ENCODE results near the gene TRAF3IP3. TPM values are rescaled to one million over a fixed set of nuclear protein-coding genes. Genes with fewer than 3 reads are reported as not detected.
A peak's percentile ranks its signal among the peaks of the same experiment; 100 is the strongest.

Gene TRAF3IP3
- total RNA-seq, 1 donor from 2014 or later, result 0.80 TPM

DNA sequence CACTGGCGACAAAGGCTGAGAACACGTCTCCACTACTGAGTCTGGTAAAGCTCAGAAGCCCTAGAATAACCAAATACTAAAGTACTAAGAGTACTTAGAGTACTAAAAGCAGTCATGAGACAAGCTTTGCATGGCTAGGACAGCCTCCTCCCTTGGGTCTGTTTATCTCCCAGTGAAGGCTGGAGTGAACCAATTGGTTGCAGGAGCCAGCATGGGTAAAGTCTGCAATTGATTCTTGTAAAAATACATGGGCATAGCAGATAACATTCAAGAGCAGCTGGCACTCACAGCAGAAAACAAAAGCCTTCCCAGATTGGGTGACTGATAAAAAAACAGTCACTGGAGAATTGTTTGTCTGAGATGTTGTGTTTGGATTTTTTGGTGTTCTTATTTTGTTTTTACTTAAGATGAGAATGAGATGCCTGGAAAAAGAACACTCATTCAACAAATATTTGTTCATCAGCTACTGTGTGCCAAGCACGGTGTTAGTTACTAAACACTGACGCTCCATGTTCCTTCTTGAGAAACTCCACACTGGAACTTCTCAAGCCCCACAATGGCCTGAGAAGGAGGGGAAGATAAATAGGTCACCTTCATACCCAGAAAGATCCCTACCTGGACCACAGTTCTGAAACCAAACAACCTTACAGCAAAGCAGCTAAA, 46.4 kb downstream of the TRAF3IP3 start:
- ATAC-seq, result no peak

DNA sequence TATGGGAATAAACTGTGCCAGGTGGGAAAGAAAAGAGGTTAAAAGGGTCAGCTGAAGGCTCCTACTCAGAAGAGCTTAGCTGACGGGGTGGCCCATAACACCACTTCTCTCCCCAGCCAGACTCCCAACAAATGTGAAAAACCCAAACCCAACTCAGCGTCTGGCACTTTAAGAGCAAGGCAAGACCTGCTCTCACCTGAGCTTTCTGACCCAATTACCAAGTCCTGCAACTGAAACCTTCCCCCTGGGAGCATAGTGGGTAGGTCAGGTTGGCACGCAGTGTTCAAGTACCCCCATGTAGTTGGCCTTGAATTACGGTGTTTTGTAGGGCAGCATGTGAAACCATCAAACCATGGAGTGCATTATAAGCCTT, 46.9 kb downstream of the TRAF3IP3 start:
- ATAC-seq, result no peak

DNA sequence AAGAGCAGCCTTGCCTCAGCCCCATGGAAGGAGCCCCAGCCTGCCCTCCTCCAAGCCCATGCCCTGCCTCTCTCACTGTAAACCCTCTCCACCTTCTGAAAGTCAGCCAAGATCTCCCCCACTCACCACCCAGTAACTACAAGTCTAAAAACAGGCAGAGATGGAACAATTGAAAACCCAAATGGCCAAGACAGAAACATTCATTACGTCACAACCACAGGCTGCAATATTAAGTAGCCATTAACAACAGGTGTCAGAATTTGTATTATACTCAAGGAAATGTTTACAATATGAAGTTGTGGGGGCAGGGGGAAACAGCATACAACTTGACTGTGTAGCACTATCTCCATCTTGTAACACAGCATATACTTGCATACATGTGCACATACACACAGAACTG, 47.7 kb downstream of the TRAF3IP3 start:
- ATAC-seq, result no peak

DNA sequence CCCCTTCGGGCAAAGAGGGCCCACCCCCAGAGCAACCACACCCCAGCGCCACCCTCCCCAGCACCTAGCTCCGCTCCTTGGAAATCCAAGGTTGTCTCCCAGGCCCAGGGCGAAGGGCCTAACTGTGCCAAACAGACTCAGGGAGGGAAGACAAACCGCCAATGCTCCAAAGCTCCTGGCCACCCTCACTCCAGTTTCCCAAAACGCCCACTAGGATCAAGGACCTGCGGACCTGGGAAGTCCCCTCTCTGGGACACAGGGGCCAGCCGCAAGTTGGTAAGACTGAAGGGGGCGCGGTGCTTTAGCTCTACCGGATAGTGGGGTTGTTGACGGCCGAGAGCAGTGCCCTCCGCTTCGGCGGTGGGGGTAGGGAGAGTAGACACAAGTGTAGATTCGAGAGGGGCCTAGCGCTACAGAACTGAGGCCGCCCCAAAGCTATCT, 49.5 kb downstream of the TRAF3IP3 start:
- peak; percentile 36 for ATAC-seq

DNA sequence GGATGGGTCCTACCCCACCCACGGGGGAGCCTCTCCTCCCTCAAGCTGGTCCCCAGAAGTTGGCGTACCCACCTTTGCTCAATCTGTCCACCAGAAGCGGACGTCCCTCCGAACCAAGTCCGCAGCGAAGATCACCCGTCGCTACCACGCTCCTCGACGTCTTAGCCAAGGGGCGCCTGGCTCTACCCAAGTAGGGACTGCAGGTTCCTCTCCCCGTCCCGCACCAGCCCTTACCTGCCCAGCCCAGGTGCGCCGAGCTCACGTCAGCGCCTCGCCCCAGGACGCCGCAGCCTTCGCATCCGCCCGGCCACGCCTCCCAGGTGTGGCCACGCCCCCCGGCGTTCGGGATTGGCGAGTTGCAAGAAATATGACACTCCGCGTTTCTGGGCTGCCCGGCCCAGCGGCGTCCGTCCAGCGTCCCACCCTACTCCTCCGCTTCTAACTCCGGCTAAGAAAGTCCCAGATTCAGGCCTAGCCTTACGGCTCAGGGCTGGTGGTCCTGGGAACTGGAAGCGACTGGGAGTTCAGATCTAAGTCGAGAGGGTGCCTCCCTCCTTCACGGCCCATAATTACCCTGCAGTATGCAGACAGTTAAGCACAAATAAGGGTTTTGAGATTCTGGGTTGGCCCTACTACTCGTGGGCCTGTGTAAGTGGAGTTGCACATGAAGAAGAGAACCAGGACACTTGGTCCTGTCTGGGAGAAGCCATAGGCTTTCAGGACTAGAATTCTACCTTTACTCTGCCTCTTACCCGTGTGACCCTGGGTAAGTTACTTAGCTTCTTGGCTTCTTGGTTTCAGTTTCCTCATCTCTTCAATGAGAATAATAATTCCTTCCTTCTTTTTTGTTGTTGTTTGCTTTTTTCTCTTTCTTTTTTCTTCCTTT, 50.3 kb downstream of the TRAF3IP3 start, which contains the start of gene IRF6:
IRF6 (minus strand) TSS at position 268 of the 886 bp plus-strand sequence. CDS start 4,729 bp downstream, outside the sequence.
- peak; percentile 93 for ATAC-seq

DNA sequence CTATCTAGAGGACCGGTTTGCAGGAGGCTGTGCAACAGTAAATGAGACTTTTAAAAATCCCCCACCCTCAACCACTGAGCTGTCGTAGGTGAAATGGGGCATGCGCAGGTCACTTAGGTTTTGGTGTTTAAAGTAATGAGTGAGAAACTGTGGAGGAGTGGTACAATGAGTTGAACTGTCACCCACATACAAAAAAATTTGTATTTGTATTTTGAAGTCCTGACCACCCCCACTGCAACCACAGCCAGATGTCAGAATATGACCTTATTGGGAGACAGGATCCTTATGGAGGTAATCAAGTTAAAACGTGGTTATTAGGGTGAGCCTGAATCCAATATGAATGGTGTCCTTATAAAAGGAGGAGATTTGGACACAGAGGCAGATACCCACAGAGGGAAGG, 51.7 kb downstream of the TRAF3IP3 start:
- ATAC-seq, result no peak

DNA sequence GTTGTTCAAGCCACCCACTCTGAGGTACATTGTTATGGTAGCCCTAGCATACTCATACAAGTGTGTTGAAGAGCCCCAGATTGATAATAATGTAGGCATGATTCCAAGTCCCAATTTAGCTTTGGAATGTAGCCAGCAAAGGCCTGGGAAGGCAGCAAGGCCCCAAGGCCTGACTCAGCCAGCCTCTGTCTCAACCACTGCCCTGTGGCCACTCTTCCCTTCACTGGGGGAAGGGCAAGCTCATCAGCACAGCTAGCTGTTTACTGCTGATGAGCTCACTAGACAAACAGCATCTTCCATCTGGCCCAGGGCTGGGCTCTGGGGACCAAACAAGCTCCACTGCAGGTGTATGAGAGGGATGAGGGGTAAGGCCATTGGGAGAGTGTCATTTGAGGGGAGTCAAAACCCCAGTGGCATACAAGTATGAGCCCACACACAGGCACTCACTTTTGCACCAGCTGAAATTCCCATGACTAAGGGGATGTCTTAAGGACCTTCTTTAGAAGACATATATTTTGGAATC, 52.3 kb downstream of the TRAF3IP3 start:
- ATAC-seq, result peak; percentile 40

DNA sequence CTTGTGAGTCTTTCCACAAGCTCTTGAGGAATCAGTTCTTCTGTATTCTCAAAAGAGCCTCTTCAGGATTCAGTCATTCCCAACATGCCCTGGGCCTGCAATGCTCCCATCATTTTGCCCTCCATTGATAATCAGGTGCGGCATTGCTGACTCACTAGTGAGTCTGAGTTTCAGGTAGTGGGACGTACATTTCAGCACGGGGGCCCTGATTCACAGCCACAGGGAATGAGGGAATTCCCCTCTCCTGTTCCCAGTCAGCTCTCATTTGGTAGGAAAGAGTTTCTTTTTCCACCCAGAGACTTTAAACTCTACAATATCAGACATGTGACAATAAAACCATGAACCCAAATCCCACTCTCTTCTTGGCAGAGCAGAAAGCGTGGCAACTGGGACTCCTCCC, 53.8 kb downstream of the TRAF3IP3 start:
- ATAC-seq, result peak; percentile 18

DNA sequence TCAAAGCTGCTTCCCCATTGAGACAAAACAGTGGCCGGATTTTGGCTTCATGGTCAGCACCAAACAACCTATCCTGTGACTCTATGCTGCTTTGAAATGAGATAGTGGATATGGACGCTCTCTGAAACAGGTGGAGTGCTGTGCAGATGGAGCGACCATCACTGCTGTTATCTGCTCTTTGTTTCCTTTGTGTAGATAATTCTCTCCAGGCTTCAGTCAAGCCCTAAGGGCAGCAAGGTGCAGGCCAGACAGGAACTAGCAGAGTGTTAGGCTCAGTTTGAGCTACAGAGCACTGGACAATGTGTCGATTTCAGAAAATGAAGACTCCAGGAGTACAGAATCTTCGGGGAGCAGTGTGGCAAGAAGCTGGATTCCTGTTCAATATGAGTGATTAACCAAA, 54.9 kb downstream of the TRAF3IP3 start:
- no peak for ATAC-seq

DNA sequence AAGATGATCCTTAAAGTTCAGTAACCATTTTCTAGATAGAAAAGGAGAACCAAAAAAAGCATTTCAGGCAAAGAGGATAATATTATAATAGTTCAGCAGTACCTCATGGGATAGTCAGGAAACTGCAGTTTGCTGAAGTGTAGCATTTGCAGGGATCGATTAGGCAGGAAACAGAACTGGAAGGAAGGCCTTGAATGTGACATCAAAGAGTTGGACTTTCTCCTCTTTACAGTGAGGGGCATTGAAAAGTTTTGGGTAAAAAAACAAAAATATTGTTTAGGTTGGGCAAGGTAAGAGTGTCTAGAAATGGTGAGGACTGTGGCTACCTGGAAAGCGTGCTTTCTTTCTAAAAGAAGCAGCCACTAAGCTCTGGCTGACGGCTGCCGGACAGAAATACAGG, 58.0 kb downstream of the TRAF3IP3 start:
- ATAC-seq, result no peak

DNA sequence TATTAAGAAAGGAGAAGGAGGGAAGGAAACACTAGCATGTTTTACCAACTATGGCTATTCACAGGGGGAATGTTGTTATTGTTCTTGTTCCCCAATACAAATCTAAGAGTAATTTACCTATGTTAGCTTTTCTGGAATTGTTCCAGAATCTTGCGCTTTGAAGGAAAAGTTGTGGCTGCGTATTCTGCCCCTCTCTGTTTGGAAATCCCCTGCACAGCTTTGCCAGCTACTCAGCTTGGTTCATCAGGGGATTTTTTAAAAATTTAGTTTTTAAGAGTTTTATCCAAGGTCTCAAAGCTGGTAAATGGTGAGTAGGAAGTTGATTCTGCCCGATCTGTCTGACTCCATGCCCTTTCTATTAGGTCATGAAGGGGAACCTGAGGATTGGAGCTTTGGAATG, 59.6 kb downstream of the TRAF3IP3 start:
- no peak for ATAC-seq

DNA sequence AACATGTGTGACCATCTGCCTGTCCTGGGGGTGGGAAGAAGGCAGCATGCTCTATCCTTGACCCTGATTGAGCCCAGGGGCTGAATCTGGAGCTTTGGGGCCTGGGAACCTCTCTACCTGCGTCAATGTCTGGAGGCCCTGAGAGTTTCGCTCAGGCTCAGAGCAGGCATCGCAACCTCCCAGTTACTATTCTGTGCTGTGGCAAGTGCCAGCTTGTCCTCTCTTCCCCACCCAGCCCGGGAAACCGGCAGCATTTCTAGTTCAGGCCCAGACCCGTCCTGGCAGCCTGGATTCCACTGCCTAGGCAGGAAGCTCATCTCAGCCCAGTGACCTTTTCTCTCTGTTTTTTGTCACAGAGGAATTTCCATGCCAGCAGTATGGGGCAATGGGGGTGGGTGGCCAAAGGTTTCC, 60.1 kb downstream of the TRAF3IP3 start:
- peak; percentile 97 for ATAC-seq

DNA sequence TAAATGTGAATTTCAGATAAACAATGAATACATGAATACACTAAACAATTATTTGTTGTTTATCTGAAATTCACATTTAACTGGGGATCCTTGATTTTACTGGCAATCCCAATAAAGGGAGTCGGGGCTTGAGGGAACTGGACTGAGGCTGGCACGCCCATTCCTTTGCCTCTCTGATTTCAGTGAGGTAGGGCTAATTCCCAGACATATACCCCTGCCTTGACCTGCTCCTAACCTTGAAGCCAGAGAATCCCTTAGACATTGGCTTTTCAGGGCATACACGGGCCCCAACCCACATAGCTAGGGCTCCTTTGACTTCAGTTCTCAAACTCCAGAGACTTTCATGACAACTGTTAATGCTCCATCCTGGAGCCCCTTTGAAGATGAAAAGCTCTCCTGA, 61.1 kb downstream of the TRAF3IP3 start:
- no peak for ATAC-seq

DNA sequence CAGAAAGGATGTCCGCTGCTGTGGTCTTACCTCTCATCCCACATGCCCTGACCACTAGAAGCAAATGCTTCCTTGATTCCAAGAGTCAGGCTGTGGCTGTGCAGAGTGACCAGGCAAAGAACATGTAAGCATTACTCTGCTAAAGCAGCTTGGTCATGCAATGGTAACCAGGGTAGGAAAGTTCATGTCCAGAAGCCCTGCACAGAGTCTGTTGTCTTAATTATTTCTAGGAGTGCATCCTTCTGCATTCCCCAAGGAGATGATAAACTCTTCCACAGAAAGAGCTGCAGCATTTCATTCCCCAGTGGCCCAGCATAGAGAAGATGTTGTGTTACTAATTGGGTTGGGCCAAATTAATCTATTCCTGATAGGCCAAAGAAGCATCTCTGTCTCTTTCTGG, 61.8 kb downstream of the TRAF3IP3 start:
- ATAC-seq, result no peak

DNA sequence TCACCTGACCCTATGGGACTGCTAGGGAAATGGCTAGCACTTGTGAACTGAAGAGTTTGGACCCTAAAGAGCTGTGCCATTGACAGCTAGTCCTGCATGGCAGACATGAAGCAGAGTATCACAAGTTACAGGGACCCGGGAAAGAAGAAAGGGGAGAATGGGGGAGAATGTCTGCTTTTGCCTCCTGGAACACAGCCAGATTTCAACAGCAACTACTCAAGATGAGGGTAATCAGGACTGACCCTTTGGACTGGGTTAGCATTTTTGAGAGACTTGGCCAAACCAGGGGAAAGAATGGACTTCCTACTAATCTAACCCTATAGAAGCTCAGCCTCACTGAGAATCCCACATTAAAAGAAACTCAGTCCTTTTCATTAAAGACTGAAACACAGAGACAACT, 63.2 kb downstream of the TRAF3IP3 start:
- ATAC-seq, result no peak

DNA sequence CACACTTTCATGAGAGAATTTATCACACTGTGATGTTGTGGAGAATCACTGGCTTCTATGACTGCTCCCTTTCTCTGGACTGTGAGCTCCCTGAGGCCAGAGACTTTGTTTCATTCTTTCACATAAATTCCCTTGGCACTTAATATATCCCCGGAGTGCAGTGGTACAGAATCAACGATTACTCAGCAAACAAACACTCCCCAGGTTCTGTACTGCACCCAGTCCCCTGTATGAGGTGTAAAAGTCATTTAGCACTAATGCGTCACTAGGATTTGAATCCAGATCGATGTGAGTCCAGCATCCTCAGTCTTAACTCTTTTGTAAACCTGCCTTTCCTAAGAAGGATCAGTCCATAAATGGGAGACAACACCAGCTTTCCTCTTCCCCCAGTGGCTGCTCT, 65.1 kb downstream of the TRAF3IP3 start:
- ATAC-seq, result peak; percentile 3

DNA sequence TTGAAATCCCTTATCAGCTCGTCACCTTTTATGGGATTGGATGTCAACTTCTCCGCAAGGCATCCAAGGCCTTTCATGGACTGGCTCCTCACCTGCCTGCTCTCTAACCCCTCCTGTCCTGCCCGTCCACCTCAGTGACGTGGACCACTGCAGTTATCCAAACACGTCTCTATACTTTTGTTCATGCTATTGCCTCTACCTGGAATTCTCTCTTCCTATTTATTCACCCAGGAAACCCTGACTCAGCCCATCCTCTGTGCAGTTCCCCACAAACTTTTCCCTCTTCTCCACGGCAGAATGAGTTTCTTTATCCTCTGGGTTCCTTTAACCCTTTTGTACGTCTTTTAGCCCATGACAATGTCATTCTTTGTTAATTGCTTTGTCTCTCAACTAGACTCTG, 66.9 kb downstream of the TRAF3IP3 start:
- ATAC-seq, result no peak

DNA sequence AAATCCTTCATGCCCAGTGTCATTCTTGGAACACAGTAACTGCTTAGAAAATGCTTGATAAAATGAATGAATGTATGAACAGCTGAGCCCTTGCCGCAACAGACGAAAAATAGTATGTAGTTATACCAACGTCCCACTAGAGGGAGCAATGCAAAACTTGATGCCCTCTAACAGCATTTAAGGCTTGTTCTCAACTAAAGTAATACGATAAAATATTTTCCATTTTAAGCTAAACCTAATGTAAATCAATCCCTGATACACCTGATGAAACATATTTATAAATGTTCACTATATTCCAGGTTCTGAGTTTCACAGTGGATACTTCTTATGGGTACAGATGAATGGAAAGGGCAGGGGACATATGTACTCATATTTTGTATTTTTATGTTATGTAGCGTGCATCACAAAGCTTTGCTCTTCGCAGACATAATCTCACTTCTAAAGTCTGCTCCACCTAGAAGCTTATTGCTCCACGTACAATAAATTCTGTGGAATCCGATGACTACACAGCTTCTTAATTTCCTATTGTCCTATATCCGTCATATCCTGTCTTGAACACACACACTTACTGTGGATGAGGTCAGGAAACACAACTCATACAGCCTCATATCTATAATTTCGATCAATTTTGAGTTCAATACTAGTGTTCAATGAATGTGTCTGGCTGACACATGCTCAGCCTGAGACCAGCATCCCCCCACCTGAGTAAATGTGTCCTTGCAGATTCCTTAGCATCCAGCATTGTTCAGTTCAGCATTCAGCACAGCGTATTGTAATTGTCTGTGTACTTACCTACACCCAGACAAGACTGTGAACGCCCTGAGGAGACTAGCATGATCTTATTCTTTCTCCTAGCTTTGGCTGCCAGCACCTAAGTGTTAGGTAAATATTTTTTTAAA, 67.5 kb downstream of the TRAF3IP3 start:
- ATAC-seq, result peak; percentile 70

DNA sequence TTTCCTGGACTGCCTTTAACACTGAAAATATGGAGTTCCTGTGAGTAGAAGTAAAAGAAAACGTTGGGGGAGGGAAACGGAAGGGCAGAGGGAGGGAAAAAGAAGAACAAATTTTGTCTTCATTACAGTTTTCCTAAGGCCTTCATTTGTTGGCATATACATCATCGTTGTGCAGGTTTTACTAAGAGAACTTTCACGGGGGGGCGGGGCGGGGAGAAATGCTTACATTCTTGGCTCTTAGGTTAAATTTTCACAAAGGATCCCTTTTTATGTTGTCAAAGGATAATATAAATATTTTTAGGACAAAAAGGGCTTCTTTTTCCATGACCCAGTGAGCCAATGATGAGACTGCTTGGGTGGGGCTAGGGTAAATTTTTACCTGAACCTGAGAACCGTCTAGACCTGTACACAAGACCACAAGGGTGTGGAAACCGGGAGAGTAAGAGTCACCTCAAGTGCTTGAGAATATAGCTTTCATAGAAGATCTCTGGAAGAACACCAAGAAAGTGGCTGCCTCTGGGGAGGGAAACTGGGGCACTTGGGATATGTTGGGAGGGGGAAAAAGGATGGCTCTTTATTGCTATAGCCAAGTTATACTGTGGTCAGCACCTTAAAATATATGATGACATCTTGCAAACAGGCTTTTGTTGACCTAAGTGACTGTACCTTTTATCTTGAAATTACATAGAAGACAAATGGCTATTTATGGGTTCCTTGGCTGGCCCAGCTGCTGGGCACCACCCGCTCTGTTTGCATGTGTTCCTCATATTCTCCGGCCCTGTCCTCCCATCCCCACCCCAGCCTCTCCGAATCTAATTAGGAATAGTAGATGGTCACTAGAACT, 70.0 kb downstream of the TRAF3IP3 start:
- peak; percentile 63 for ATAC-seq

DNA sequence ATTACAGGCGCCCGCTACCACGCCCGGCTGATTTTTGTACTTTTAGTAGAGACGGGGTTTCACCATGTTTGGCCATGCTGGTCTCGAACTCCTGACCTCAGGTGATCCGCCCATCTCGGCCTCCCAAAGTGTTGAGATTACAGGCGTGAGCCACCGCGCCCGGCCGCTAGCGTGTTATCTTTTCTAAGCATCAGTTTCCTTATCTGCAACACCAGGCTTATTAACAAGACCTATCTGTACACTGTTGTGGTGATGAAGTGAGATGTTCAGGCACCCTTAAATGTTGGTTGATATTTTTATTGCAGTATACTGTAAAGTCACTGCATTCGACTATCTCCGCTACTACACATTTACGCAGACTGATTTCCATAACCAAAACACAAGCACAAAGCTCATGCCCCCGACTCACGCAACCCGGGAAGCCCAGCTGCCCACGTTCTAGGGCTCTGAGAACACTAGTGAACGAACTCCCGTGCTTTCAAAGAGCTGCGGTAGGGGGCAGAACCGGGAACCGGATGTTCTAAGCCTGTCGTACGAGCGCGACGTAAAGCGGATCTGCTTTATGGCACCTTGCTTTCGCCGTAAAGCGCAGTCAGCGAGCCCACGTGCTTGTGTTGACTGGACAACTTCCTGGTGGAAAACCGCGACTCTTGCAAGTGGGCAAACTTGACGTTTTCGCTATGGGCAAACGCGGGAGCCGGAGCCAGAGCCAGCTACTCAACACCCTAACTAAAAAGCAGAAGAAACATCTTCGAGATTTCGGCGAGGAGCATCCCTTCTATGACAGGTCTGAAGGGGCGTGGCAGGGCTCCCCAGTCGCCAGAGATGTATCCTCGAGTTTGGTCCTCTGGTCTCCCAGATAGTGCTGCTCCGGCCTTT, 71.8 kb downstream of the TRAF3IP3 start, which contains the start of gene UTP25:
UTP25 (plus strand) TSS at position 589 of the 879 bp plus-strand sequence; CDS start at position 681, 92 bp downstream.
- ATAC-seq, result peak; percentile 85
